BE2C (cell line): Measurements from ENCODE around the gene TRIM65.
"Not testable (repeated sequence)": the region's sequence is repeated elsewhere in the genome, so short reads cannot be mapped to it uniquely, and the experiment has no call there.

Experiments
- DNase-seq: peaks from one replicate; pipeline ENCODE4 v3.0.0-alpha.2; 2020
- H3K27me3 ChIP-seq: fragments of 250-450 bp; sonication (Bioruptor Pico); 2 replicates; pipeline ENCODE4 v1.5.1; 2020; ENCODE audit warnings: mild to moderate bottlenecking
- H3K36me3 ChIP-seq: fragments of 250-450 bp; sonication (Bioruptor Pico); 2 replicates; pipeline ENCODE4 v1.5.1; 2020; ENCODE audit warnings: mild to moderate bottlenecking
- H3K4me1 ChIP-seq: fragments of 250-450 bp; sonication (Bioruptor Pico); 2 replicates; pipeline ENCODE4 v1.5.1; 2020
- H3K4me3 ChIP-seq: 2 replicates; pipeline ENCODE4 v1.5.1; 2011; ENCODE audit warnings: low read depth, low read length
- H3K9me3 ChIP-seq: fragments of 250-450 bp; sonication (Bioruptor Pico); 2 replicates; pipeline ENCODE4 v1.5.1; 2020
- TF ChIP-seq, protein P1 (sequence below): IDR thresholded peaks from 2 replicates; pipeline ENCODE4 v1.5.1; 2012; ENCODE audit warnings: mild to moderate bottlenecking, low read depth, low read length

TRIM65 gene

GRCh38 chr17:75856062-75856756 is 40.5 kb downstream of the TRIM65 start:
- TF ChIP-seq, protein P1, sequence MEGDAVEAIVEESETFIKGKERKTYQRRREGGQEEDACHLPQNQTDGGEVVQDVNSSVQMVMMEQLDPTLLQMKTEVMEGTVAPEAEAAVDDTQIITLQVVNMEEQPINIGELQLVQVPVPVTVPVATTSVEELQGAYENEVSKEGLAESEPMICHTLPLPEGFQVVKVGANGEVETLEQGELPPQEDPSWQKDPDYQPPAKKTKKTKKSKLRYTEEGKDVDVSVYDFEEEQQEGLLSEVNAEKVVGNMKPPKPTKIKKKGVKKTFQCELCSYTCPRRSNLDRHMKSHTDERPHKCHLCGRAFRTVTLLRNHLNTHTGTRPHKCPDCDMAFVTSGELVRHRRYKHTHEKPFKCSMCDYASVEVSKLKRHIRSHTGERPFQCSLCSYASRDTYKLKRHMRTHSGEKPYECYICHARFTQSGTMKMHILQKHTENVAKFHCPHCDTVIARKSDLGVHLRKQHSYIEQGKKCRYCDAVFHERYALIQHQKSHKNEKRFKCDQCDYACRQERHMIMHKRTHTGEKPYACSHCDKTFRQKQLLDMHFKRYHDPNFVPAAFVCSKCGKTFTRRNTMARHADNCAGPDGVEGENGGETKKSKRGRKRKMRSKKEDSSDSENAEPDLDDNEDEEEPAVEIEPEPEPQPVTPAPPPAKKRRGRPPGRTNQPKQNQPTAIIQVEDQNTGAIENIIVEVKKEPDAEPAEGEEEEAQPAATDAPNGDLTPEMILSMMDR, result 0 out of 2 replicates have a peak, but pooled peaks have one; percentile 30
- no peaks in the 10 kb centered on the region for H3K9me3 ChIP-seq
- H3K36me3 ChIP-seq, result 0 out of 2 replicates have a peak, but pooled peaks cover 3% of the 10 kb centered on the region
- no peak for DNase-seq
- no peaks in the 10 kb centered on the region for H3K27me3 ChIP-seq
- peak overlapping the region; percentile 78 for H3K4me3 ChIP-seq
- H3K4me1 ChIP-seq, result peaks cover 5% of the 10 kb centered on the region

DNA sequence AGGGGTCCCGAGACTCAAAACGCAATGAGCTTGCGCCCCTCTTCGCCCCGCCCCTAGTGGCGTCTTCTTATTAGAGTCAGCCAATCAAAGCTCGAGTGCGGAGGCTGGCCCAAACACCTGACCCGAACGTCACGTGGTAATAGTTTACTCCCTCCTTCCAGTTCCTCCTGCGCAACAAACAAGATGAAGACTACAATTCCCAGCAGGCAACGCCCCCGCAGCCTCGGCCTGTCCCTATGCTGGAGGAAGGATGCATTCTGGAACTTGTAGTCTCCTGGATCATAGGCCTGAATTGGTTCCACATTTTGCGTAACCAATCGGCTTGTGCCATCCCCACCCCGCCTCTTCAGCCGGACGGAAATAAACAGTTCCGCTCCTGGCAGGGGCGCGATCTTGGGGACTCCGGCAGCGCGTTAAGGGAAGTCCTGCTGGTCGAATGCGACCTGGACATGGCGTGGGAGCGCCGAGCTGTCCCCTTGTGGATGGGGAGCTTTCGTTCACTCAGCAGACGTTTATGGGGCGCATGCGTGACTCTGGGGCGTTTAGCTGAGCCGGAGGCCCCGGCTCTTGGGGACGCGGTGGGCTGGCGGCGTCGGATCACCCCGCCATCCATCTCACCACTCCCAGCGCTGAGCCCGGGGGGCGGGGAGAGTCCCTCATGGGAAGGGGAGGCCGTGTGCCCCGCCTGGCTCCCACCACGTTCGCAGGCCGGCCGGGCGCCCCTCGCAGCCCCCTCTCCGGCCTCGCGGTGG is 41.3 kb downstream of the TRIM65 start, which contains the start of gene WBP2:
Gene WBP2, minus strand, starts transcription at position 26 of the 752 bp plus-strand sequence. CDS start 38 bp downstream, outside the sequence.
- H3K9me3 ChIP-seq, result no peaks in the 10 kb centered on the region
- no peaks in the 10 kb centered on the region for H3K27me3 ChIP-seq
- H3K4me1 ChIP-seq, result peaks cover 5% of the 10 kb centered on the region
- DNase-seq, result peak; percentile 98
- H3K36me3 ChIP-seq, result 0 out of 2 replicates have a peak, but pooled peaks cover 3% of the 10 kb centered on the region
- TF ChIP-seq, protein P1, result peak; percentile 34
- H3K4me3 ChIP-seq, result peak within 1 kb of the TSS; percentile 78

GRCh38 chr17:75854881-75855309 is 41.9 kb downstream of the TRIM65 start:
- Histone ChIP-seq H3K27me3 (no peaks in the 10 kb centered on the region), H3K9me3 (no peaks in the 10 kb centered on the region), H3K36me3 (0 out of 2 replicates have a peak, but pooled peaks cover 3% of the 10 kb centered on the region), H3K4me3 (peak overlapping the region; percentile 59), H3K4me1 (peaks cover 5% of the 10 kb centered on the region)
- TF ChIP-seq, protein P1, result no peak
- DNase-seq, result no peak

DNA sequence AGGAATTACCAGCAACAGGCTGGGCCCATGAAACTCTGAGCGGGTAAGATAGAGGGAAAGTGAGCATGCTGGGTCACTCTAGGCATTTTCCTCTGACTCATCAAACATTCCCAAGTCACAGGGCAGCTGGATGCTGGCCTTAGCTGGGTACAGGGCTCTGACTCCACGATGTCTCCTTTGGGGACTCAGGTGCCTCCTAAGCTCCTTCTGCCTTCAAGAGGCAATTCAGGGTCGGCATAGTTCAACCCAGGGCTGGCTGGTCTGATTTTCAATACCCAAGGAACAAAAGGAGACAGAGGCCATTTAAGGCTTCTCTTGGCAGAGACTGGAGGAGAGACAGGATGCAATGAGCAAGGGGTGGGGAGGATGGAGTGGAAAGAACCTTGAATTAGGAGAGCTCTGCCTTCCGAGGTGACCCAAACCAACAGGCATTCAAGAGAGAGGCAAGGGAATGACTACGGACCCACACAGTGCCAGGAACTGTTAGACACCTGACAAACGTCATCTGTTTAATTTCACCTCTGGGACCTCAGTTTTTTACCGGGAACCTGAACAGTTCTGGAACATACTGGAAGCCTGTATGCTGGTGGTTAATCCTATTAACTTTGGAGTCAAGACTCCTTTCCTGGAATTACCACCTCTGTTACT is 42.5 kb downstream of the TRIM65 start:
- 0 out of 2 replicates have a peak, but pooled peaks cover 3% of the 10 kb centered on the region for H3K36me3 ChIP-seq
- no peak for DNase-seq
- TF ChIP-seq, protein P1, result no peak

GRCh38 chr17:75853433-75853832 is 43.3 kb downstream of the TRIM65 start:
- Histone ChIP-seq H3K36me3 (peaks cover 3% of the 10 kb centered on the region; the same call in 1 of the 2 replicates), H3K4me3 (no peak overlapping the region), H3K27me3 (no peaks in the 10 kb centered on the region), H3K9me3 (no peaks in the 10 kb centered on the region), H3K4me1 (peaks cover 5% of the 10 kb centered on the region)
- no peak for DNase-seq
- TF ChIP-seq, protein P1, result no peak

More for the DNA sequence above, 42.5 kb downstream of the TRIM65 start:
- Histone ChIP-seq H3K4me3 (peak overlapping the region; percentile 59), H3K9me3 (no peaks in the 10 kb centered on the region), H3K4me1 (peaks cover 5% of the 10 kb centered on the region), H3K27me3 (no peaks in the 10 kb centered on the region)

- H3K4me1 ChIP-seq, H3K4me3 ChIP-seq, DNase-seq, H3K9me3 ChIP-seq, H3K27me3 ChIP-seq: not testable (repeated sequence)
- peaks cover 18% of the 10 kb centered on the region for H3K36me3 ChIP-seq
Measured at GRCh38 chr17:75851693-75851991, 45.1 kb downstream of the TRIM65 start.
